GM19468 (cell line): ENCODE measurements around the gene PCSK5.
"Not testable (repeated sequence)": the region's sequence is repeated elsewhere in the genome, so short reads cannot be mapped to it uniquely, and the experiment has no call there.

Source experiments
- ATAC-seq: cut with Tn5 transposase; IDR thresholded peaks from one replicate; pipeline ENCODE4 v1.9.1; 2021; ENCODE audit warnings: mild to moderate bottlenecking, moderate library complexity, moderate number of reproducible peaks; ENCODE audit not compliant: unreplicated experiment; ENCODE audit errors: extremely low read depth

The PCSK5 gene

GRCh38 chr9:76036762-76037161, 146.3 kb downstream of the PCSK5 start:
- no peak for ATAC-seq

GRCh38 chr9:76037587-76038225, 147.2 kb downstream of the PCSK5 start:
- ATAC-seq = no peak

- ATAC-seq = no peak
Measured at GRCh38 chr9:76038431-76038830, 148.0 kb downstream of the PCSK5 start.

GRCh38 chr9:76044266-76044819, 153.9 kb downstream of the PCSK5 start:
- ATAC-seq = no peak

- ATAC-seq = no peak
Measured at GRCh38 chr9:76045221-76045620, 154.7 kb downstream of the PCSK5 start.

- no peak for ATAC-seq
Measured at GRCh38 chr9:76049341-76049740, 158.9 kb downstream of the PCSK5 start.

GRCh38 chr9:76067696-76068095, 177.2 kb downstream of the PCSK5 start:
- no peak for ATAC-seq

- no peak for ATAC-seq
Measured at GRCh38 chr9:76077537-76077936, 187.1 kb downstream of the PCSK5 start.

- not testable (repeated sequence) for ATAC-seq
Measured at GRCh38 chr9:76081281-76081680, 190.8 kb downstream of the PCSK5 start.

- ATAC-seq = no peak
Measured at GRCh38 chr9:76082057-76082456, 191.6 kb downstream of the PCSK5 start.

- no peak for ATAC-seq
Measured at GRCh38 chr9:76085596-76085995, 195.1 kb downstream of the PCSK5 start.

- no peak for ATAC-seq
Measured at GRCh38 chr9:76086539-76086938, 196.1 kb downstream of the PCSK5 start.

- no peak for ATAC-seq
Measured at GRCh38 chr9:76087976-76088375, 197.5 kb downstream of the PCSK5 start.

- ATAC-seq = no peak
Measured at GRCh38 chr9:76090330-76090729, 199.9 kb downstream of the PCSK5 start.

- no peak for ATAC-seq
Measured at GRCh38 chr9:76090909-76091308, 200.4 kb downstream of the PCSK5 start.

GRCh38 chr9:76092572-76092971, 202.1 kb downstream of the PCSK5 start:
- no peak for ATAC-seq

GRCh38 chr9:76095585-76095984, 205.1 kb downstream of the PCSK5 start:
- ATAC-seq = no peak

- no peak for ATAC-seq
Measured at GRCh38 chr9:76099516-76099915, 209.0 kb downstream of the PCSK5 start.

GRCh38 chr9:76101075-76101474, 210.6 kb downstream of the PCSK5 start:
- ATAC-seq = no peak

GRCh38 chr9:76101491-76101890, 211.0 kb downstream of the PCSK5 start:
- ATAC-seq = no peak

- ATAC-seq = no peak
Measured at GRCh38 chr9:76101947-76102346, 211.5 kb downstream of the PCSK5 start.
